Measurements from ENCODE around the gene PITPNM3.
"Not testable (repeated sequence)": the region's sequence is repeated elsewhere in the genome, so short reads cannot be mapped to it uniquely, and the experiment has no call there.

- TF ChIP-seq CTCF (IDR thresholded peaks at IDR 0.05); POLR2AphosphoS5 (IDR thresholded peaks at IDR 0.05; ENCODE audit: low read depth, low read length); REST (IDR thresholded peaks at IDR 0.05; ENCODE audit: insufficient read depth in 1 of 2, low read depth in 2 of 2, low read length in 1 of 2); SIN3A (IDR thresholded peaks at IDR 0.05; ENCODE audit: borderline replicate concordance, insufficient read depth, low read depth, low read length); TCF7L2 (IDR thresholded peaks at IDR 0.05; ENCODE audit: low read depth, low read length): not testable (repeated sequence)
These were observed 17.1 kb upstream of the PITPNM3 start for GRCh38 chr17:6573495-6573894.
